ENCODE data around the gene COX19. TPM values are rescaled to one million over a fixed set of nuclear protein-coding genes. Genes with fewer than 3 reads are reported as not detected.
A peak's percentile ranks its signal among the peaks of the same experiment; 100 is the strongest.

COX19 gene
- total and polyA plus RNA-seq, 2 donors from 2014 or later, result 4.8 to 14.7 TPM

- Histone ChIP-seq H3K9me3 (ENCODE audit: control insufficient read depth in 2 of 3, insufficient read depth in 1 of 3, low read length in 3 of 3) (no peaks in the 10 kb centered on the region), H3K27me3 (ENCODE audit: control insufficient read depth, insufficient read depth, low read length) (no peaks in the 10 kb centered on the region), H3K9ac (ENCODE audit: low read length in 3 of 3) (no peak overlapping the region), H3K27ac (ENCODE audit: low read depth in 2 of 2, low read length in 2 of 2) (peak overlapping the region; percentile 57 to 63), H3K4me1 (ENCODE audit: control insufficient read depth in 2 of 3, insufficient read depth in 2 of 3, low read depth in 1 of 3, low read length in 3 of 3) (peaks cover 0 to 17% (median 0%) of the 10 kb centered on the region in 3 donors), H3K4me3 (ENCODE audit: low read length in 3 of 3) (no peak overlapping the region), H3K36me3 (ENCODE audit: control insufficient read depth in 2 of 3, insufficient read depth in 3 of 3, low read length in 3 of 3) (no peaks in the 10 kb centered on the region)
- intact Hi-C loops (cut with DNase I), result no loop called here
- DNase-seq (peak in 2 of 5 donors; percentile 32 to 92), FAIRE-seq (no peak)
- TF ChIP-seq CTCF (IDR thresholded peaks at IDR 0.05; ENCODE audit: borderline replicate concordance, extremely low read depth, insufficient read depth), result no peak
Observed at GRCh38 chr7:949021-949934, 26.1 kb downstream of the COX19 start.

GRCh38 chr7:947391-948210, 27.7 kb downstream of the COX19 start:
- DNase-seq, result peak in 2 of 5 donors; percentile 48 to 77
- no peak overlapping the region for H3K9ac ChIP-seq (ENCODE audit: low read length in 3 of 3)
- no peak for FAIRE-seq

More at GRCh38 chr7:947391-948210, 27.7 kb downstream of the COX19 start:
- Histone ChIP-seq H3K4me3 (ENCODE audit: low read length in 3 of 3) (no peak overlapping the region), H3K9me3 (ENCODE audit: control insufficient read depth in 2 of 3, insufficient read depth in 1 of 3, low read length in 3 of 3) (no peaks in the 10 kb centered on the region), H3K27ac (ENCODE audit: low read depth in 2 of 2, low read length in 2 of 2) (peak overlapping the region; percentile 32 to 96), H3K27me3 (ENCODE audit: control insufficient read depth, insufficient read depth, low read length) (no peaks in the 10 kb centered on the region), H3K36me3 (ENCODE audit: control insufficient read depth in 2 of 3, insufficient read depth in 3 of 3, low read length in 3 of 3) (no peaks in the 10 kb centered on the region), H3K4me1 (ENCODE audit: control insufficient read depth in 2 of 3, insufficient read depth in 2 of 3, low read depth in 1 of 3, low read length in 3 of 3) (peaks cover 0 to 10% (median 0%) of the 10 kb centered on the region in 3 donors)
- intact Hi-C loops (cut with DNase I), result no loop called here
- no peak for TF ChIP-seq CTCF (IDR thresholded peaks at IDR 0.05; ENCODE audit: borderline replicate concordance, extremely low read depth, insufficient read depth)

Data from kidney (tissue), 14 donors.